IMR-90 (cell line): ENCODE measurements around the gene BACE1. TPM values are rescaled to one million over a fixed set of nuclear protein-coding genes. Genes with fewer than 3 reads are reported as not detected.

ENCODE experiments used
- ATAC-seq: fragments of 200-7000 bp; cut with Tn5 transposase; 2 replicates; pipeline ENCODE4 v1.9.1; 2020; ENCODE audit warnings: low read depth, mild to moderate bottlenecking, moderate library complexity
- BruUV-seq: library from RNA; stranded (reverse); fragments of 400-500 nt; replicated peaks from 2 replicates; lab custom pipeline; 2021; lab: Mats Ljungman, UMichigan
- CTCF ChIA-PET: fragments of 300-600 bp; formaldehyde crosslinking; extraction: SDS; loops from one replicate; lab custom pipeline; 2021; ENCODE audit warnings: antibody characterized with exemption; lab: Yijun Ruan, JAX
- POLR2A ChIA-PET: fragments of 300-600 bp; sonication (Branson Sonifier 250); formaldehyde crosslinking; loops from one replicate; lab custom pipeline; 2022; ENCODE audit warnings: antibody characterized with exemption; ENCODE audit not compliant: unreplicated experiment; lab: Charles Lee
- DNase-seq: peaks from one replicate; pipeline ENCODE4 v3.0.0; 2013
- H2AFZ ChIP-seq: replicated peaks from 2 replicates; pipeline ENCODE3; 2013; ENCODE audit warnings: low read length, mild to moderate bottlenecking; ENCODE audit not compliant: poor library complexity
- H2AK5ac ChIP-seq: 2 replicates; pipeline ENCODE4 v1.6.1; 2013; ENCODE audit warnings: low read depth, low read length, inconsistent platforms
- H2AK9ac ChIP-seq: replicated peaks from 2 replicates; pipeline ENCODE3; 2013; ENCODE audit warnings: mild to moderate bottlenecking, low read depth, low read length, moderate library complexity; ENCODE audit not compliant: poor library complexity
- H2BK120ac ChIP-seq: 2 replicates; pipeline ENCODE4 v1.6.1; 2013; ENCODE audit warnings: low read depth, low read length, inconsistent platforms
- H2BK15ac ChIP-seq: 3 replicates; pipeline ENCODE4 v1.6.1; 2013; ENCODE audit warnings: low read depth, low read length, inconsistent platforms
- H2BK20ac ChIP-seq: 2 replicates; pipeline ENCODE4 v1.6.1; 2013; ENCODE audit warnings: low read depth, mild to moderate bottlenecking, inconsistent platforms, low read length, moderate library complexity
- H2BK5ac ChIP-seq: 2 replicates; pipeline ENCODE4 v1.6.1; 2013; ENCODE audit warnings: mild to moderate bottlenecking, low read depth, low read length, inconsistent platforms; ENCODE audit not compliant: poor library complexity, severe bottlenecking
- H3K14ac ChIP-seq: replicated peaks from 2 replicates; pipeline ENCODE4 v1.6.1; 2013; ENCODE audit warnings: low read depth, low read length, inconsistent platforms
- H3K18ac ChIP-seq: 2 replicates; pipeline ENCODE4 v1.6.1; 2013; ENCODE audit warnings: low read depth, low read length, control low read depth
- H3K23ac ChIP-seq: 2 replicates; pipeline ENCODE4 v1.6.1; 2013; ENCODE audit warnings: low read depth, low read length, inconsistent platforms
- H3K27ac ChIP-seq: 2 replicates; pipeline ENCODE4 v1.5.1; 2013; ENCODE audit warnings: mild to moderate bottlenecking, control low read depth, low read length; ENCODE audit not compliant: insufficient read depth
- H3K27me3 ChIP-seq: 2 replicates; pipeline ENCODE4 v1.6.1; 2013; ENCODE audit warnings: low read length; ENCODE audit not compliant: control insufficient read depth, insufficient read depth
- H3K36me3 ChIP-seq: 2 replicates; pipeline ENCODE4 v1.6.1; 2013; ENCODE audit warnings: low read length, mixed read lengths; ENCODE audit not compliant: control insufficient read depth, insufficient read depth
- H3K4ac ChIP-seq: 2 replicates; pipeline ENCODE4 v1.6.1; 2013; ENCODE audit warnings: low read depth, low read length, inconsistent platforms
- H3K4me1 ChIP-seq: 2 replicates; pipeline ENCODE4 v1.6.1; 2013; ENCODE audit warnings: low read length, mixed read lengths; ENCODE audit not compliant: control insufficient read depth, insufficient read depth
- H3K4me2 ChIP-seq: 2 replicates; pipeline ENCODE4 v1.6.1; 2013; ENCODE audit warnings: low read depth, mild to moderate bottlenecking, control low read depth, low read length, moderate library complexity
- H3K4me3 ChIP-seq: 2 replicates; pipeline ENCODE4 v1.5.1; 2013; ENCODE audit warnings: low read depth, mild to moderate bottlenecking, control low read depth, low read length, moderate library complexity; ENCODE audit not compliant: insufficient read depth
- H3K56ac ChIP-seq: 2 replicates; pipeline ENCODE4 v1.6.1; 2013; ENCODE audit warnings: low read length, inconsistent platforms; ENCODE audit not compliant: insufficient read depth; ENCODE audit errors: extremely low read depth
- H3K79me1 ChIP-seq, 2 experiments: 2 replicates each; pipeline ENCODE4 v1.6.1; 2013; ENCODE audit warnings: low read length in 2 of 2, inconsistent platforms in 1 of 2, low read depth in 1 of 2
- H3K9ac ChIP-seq: 2 replicates; pipeline ENCODE4 v1.6.1; 2013; ENCODE audit warnings: low read depth, low read length, control low read depth
- H3K9me1 ChIP-seq: 2 replicates; pipeline ENCODE4 v1.6.1; 2013; ENCODE audit warnings: low read length, inconsistent platforms; ENCODE audit not compliant: insufficient read depth
- H3K9me3 ChIP-seq: 2 replicates; pipeline ENCODE4 v1.6.1; 2013; ENCODE audit warnings: low read length; ENCODE audit not compliant: control insufficient read depth, insufficient read depth
- H4K20me1 ChIP-seq: 2 replicates; pipeline ENCODE4 v1.6.1; 2013; ENCODE audit warnings: low read length, inconsistent platforms; ENCODE audit not compliant: insufficient read depth
- H4K5ac ChIP-seq: 2 replicates; pipeline ENCODE4 v1.6.1; 2013; ENCODE audit warnings: mild to moderate bottlenecking, low read depth, low read length, control low read depth
- H4K8ac ChIP-seq, 2 experiments: 2 replicates each; pipeline ENCODE4 v1.6.1; 2013; ENCODE audit warnings: low read depth in 2 of 2, low read length in 2 of 2, control low read depth in 1 of 2, inconsistent platforms in 1 of 2
- H4K91ac ChIP-seq: 2 replicates; pipeline ENCODE4 v1.6.1; 2013; ENCODE audit warnings: low read depth, low read length, inconsistent platforms; ENCODE audit not compliant: insufficient read depth
- CHD1 ChIP-seq: IDR thresholded peaks from 2 replicates; pipeline ENCODE4 v1.6.1; 2012; ENCODE audit warnings: low read depth, low read length, improper control_type of control experiment
- WGBS, 2 experiments: methylation state at CpG; one replicate each; pipeline versions ENCODE4 v1.1.5 to v1.1.7; 2013; ENCODE audit warnings: missing lambda C conversion rate in 2 of 2; ENCODE audit not compliant: insufficient read length in 1 of 2; ENCODE audit errors: extremely low coverage in 2 of 2; 5-methylcytosine and 5-hydroxymethylcytosine counted together
- dilution Hi-C: fragments of 300-500 bp; cut with HindIII; formaldehyde crosslinking; loops from one replicate; pipeline ENCODE4 v1.14.3; 2018; ENCODE audit warnings: low sequenced_read_pairs; ENCODE audit not compliant: unreplicated experiment
- in situ Hi-C: fragments of 300-500 bp; cut with MboI; formaldehyde crosslinking; loops from 3 replicates; pipeline ENCODE4 v1.14.3; 2019; ENCODE audit warnings: low sequenced_read_pairs, inconsistent platforms, mixed read lengths
- intact Hi-C: fragments of 100-400 bp; cut with micrococcal nuclease; formaldehyde crosslinking; loops from 2 replicates; pipeline ENCODE4 v1.10.0; 2022
- polyA plus RNA-seq, 3 experiments: library from polyadenylated mRNA; depleted of rRNA; stranded (reverse); fragments of >200 nt; gene quantifications; 2 replicates each; pipeline ENCODE4 v1.2.3, GENCODE V29; 2012; ENCODE audit warnings: low replicate concordance in 1 of 3
- total RNA-seq: library from RNA; depleted of rRNA; stranded (reverse); fragments of >200 nt; gene quantifications from 2 replicates; pipeline ENCODE4 v1.2.3, GENCODE V29; 2012
- TF ChIP-seq, protein P1 (sequence below): conservative IDR thresholded peaks from 2 replicates; pipeline ENCODE4 v1.5.1; 2012; ENCODE audit warnings: mild to moderate bottlenecking, low read depth, low read length, improper control_type of control experiment
- TF ChIP-seq, protein P2 (sequence below): fragments of 150-350 bp; IDR thresholded peaks from 2 replicates; pipeline ENCODE4 v1.6.1; 2016; ENCODE audit warnings: low read depth, mild to moderate bottlenecking, low read length, moderate library complexity, borderline replicate concordance

BACE1 gene
- total and polyA plus RNA-seq, 2 of the 4 experiments (the other 2 are of a cell fraction), result 27.6 to 50.6 TPM

DNA sequence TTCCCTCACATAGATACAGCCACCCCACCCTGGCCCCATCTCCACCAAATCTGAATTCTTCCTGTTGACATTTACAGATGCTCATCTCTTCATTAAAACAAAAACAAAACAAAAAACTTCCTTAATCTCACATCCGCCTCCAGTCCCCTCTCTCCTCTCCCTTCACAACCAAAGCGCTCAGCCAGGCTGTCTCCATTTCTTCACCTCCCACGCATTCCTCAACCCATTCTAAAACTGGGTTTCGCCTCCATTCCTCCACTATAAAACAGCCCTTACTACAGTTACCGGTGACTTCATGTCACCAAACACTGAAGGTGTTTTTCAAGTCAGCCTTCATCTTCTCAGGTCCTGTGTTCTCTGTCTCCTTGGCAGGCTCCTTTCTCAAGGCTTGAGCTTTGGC is 15.3 kb downstream of the BACE1 start:
- Histone ChIP-seq H2AFZ (peak overlapping the region; percentile 11), H3K9ac (no peak overlapping the region)
- WGBS, 2 experiments, result 71 to 100% methylated on average over 3 to 5 of the region's 5 CpGs

More for the DNA sequence above, 15.3 kb downstream of the BACE1 start:
- peak; percentile 30 for ATAC-seq
- H2BK20ac ChIP-seq, result no peak overlapping the region
- peak overlapping the region; percentile 52; the same call in 1 of the 2 replicates for H2AK5ac ChIP-seq
- H3K79me1 ChIP-seq, result peaks cover 12 to 33% of the 10 kb centered on the region in 2 experiments
- no peak overlapping the region for H4K5ac ChIP-seq
- H2BK5ac ChIP-seq, result no peak overlapping the region
- no peak overlapping the region for H2BK15ac ChIP-seq
- no peak overlapping the region for H4K91ac ChIP-seq
- in situ Hi-C loops, result no loop called here
- TF ChIP-seq, protein P1, sequence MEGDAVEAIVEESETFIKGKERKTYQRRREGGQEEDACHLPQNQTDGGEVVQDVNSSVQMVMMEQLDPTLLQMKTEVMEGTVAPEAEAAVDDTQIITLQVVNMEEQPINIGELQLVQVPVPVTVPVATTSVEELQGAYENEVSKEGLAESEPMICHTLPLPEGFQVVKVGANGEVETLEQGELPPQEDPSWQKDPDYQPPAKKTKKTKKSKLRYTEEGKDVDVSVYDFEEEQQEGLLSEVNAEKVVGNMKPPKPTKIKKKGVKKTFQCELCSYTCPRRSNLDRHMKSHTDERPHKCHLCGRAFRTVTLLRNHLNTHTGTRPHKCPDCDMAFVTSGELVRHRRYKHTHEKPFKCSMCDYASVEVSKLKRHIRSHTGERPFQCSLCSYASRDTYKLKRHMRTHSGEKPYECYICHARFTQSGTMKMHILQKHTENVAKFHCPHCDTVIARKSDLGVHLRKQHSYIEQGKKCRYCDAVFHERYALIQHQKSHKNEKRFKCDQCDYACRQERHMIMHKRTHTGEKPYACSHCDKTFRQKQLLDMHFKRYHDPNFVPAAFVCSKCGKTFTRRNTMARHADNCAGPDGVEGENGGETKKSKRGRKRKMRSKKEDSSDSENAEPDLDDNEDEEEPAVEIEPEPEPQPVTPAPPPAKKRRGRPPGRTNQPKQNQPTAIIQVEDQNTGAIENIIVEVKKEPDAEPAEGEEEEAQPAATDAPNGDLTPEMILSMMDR, result no peak
- no peak for TF ChIP-seq CHD1
- TF ChIP-seq, protein P2, sequence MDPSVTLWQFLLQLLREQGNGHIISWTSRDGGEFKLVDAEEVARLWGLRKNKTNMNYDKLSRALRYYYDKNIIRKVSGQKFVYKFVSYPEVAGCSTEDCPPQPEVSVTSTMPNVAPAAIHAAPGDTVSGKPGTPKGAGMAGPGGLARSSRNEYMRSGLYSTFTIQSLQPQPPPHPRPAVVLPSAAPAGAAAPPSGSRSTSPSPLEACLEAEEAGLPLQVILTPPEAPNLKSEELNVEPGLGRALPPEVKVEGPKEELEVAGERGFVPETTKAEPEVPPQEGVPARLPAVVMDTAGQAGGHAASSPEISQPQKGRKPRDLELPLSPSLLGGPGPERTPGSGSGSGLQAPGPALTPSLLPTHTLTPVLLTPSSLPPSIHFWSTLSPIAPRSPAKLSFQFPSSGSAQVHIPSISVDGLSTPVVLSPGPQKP, result no peak
- no peaks in the 10 kb centered on the region for H3K27me3 ChIP-seq
- peaks cover 1% of the 10 kb centered on the region; the same call in 1 of the 2 replicates for H3K36me3 ChIP-seq
- H4K8ac ChIP-seq, result peak overlapping the region; percentile 15 to 84; a peak in 2 of 4 replicates
- peak overlapping the region; percentile 58 for H2AK9ac ChIP-seq
- DNase-seq, result no peak
- intact Hi-C loops, result no loop called here
- dilution Hi-C loops, result no loop called here
- peaks cover 7% of the 10 kb centered on the region; the same call in 1 of the 2 replicates for H3K9me1 ChIP-seq
- no peak overlapping the region for H3K27ac ChIP-seq
- peak overlapping the region; percentile 44; the same call in 1 of the 2 replicates for H3K4me2 ChIP-seq
- BruUV-seq, result no TSS peak
- ChIA-PET CTCF (no interaction called here), POLR2A (no interaction called here)
- no peaks in the 10 kb centered on the region for H3K9me3 ChIP-seq
- H3K23ac ChIP-seq, result peak overlapping the region; percentile 75
- peaks cover 13% of the 10 kb centered on the region; the same call in 1 of the 2 replicates for H3K4me1 ChIP-seq
- no peak overlapping the region for H3K14ac ChIP-seq
- H2BK120ac ChIP-seq, result no peak overlapping the region
- H3K4ac ChIP-seq, result peak overlapping the region; percentile 48; the same call in 1 of the 2 replicates
- H3K18ac ChIP-seq, result no peak overlapping the region
- no peak overlapping the region for H3K4me3 ChIP-seq
- peaks cover 12% of the 10 kb centered on the region; the same call in 1 of the 2 replicates for H4K20me1 ChIP-seq
- H3K56ac ChIP-seq, result no peak overlapping the region
